Kidney epithelial cell (primary cell): Measurements from ENCODE around the gene TRAF1. TPM values are rescaled to one million over a fixed set of nuclear protein-coding genes. Genes with fewer than 3 reads are reported as not detected.
A peak's percentile ranks its signal among the peaks of the same experiment; 100 is the strongest.

Source experiments
- DNase-seq: peaks from one replicate; pipeline ENCODE4 v3.0.0-alpha.2; 2010; ENCODE audit warnings: low read depth
- H3K27me3 ChIP-seq: 2 replicates; pipeline ENCODE4 v1.6.0; 2011; ENCODE audit warnings: low read length; ENCODE audit not compliant: control insufficient read depth, insufficient read depth
- H3K36me3 ChIP-seq: 2 replicates; pipeline ENCODE4 v1.5.1; 2011; ENCODE audit warnings: low read length; ENCODE audit not compliant: control insufficient read depth, insufficient read depth
- H3K4me3 ChIP-seq: 2 replicates; pipeline ENCODE4 v1.5.1; 2011; ENCODE audit warnings: low read depth, mild to moderate bottlenecking, control low read depth, low read length
- CTCF ChIP-seq: IDR thresholded peaks from 2 replicates; pipeline ENCODE4 v1.5.1; 2011; ENCODE audit warnings: mild to moderate bottlenecking, moderate library complexity, low read length, control low read depth, inconsistent platforms; ENCODE audit not compliant: insufficient read depth, poor library complexity, severe bottlenecking
- total RNA-seq: library from RNA; depleted of rRNA; stranded (reverse); fragments of >200 nt; gene quantifications from 2 replicates; pipeline ENCODE4 v1.2.3, GENCODE V29; 2015

Gene TRAF1
- total RNA-seq, 1 donor from 2014 or later: 7.5 TPM

- no peak for DNase-seq
- Histone ChIP-seq H3K27me3 (no peaks in the 10 kb centered on the region), H3K36me3 (no peaks in the 10 kb centered on the region), H3K4me3 (no peak overlapping the region)
- no peak for TF ChIP-seq CTCF
Measured at GRCh38 chr9:120938851-120939250, 12.3 kb upstream of the TRAF1 start.

GRCh38 chr9:120937596-120937995 lies 11.0 kb upstream of the TRAF1 start:
- no peak overlapping the region for H3K4me3 ChIP-seq
- no peaks in the 10 kb centered on the region for H3K27me3 ChIP-seq
- no peaks in the 10 kb centered on the region for H3K36me3 ChIP-seq
- DNase-seq: no peak
- no peak for TF ChIP-seq CTCF

GRCh38 chr9:120937127-120937526 lies 10.5 kb upstream of the TRAF1 start:
- no peak overlapping the region for H3K4me3 ChIP-seq
- TF ChIP-seq CTCF: no peak
- DNase-seq: no peak
- no peaks in the 10 kb centered on the region for H3K36me3 ChIP-seq
- no peaks in the 10 kb centered on the region for H3K27me3 ChIP-seq

- DNase-seq: no peak
- H3K36me3 ChIP-seq: no peaks in the 10 kb centered on the region
- no peak overlapping the region for H3K4me3 ChIP-seq
- TF ChIP-seq CTCF: no peak
- H3K27me3 ChIP-seq: no peaks in the 10 kb centered on the region
Measured at GRCh38 chr9:120936764-120937122, 10.1 kb upstream of the TRAF1 start.

GRCh38 chr9:120936011-120936763 lies 9.6 kb upstream of the TRAF1 start:
- peak; percentile 70 for DNase-seq
- Histone ChIP-seq H3K27me3 (no peaks in the 10 kb centered on the region), H3K4me3 (no peak overlapping the region), H3K36me3 (no peaks in the 10 kb centered on the region)
- TF ChIP-seq CTCF: peak; percentile 97

- Histone ChIP-seq H3K27me3 (no peaks in the 10 kb centered on the region), H3K36me3 (no peaks in the 10 kb centered on the region), H3K4me3 (no peak overlapping the region)
- TF ChIP-seq CTCF: no peak
- peak; percentile 76 for DNase-seq
Measured at GRCh38 chr9:120935383-120935857, 8.8 kb upstream of the TRAF1 start.
